Measurements from ENCODE around the gene HOXC9. TPM values are rescaled to one million over a fixed set of nuclear protein-coding genes. Genes with fewer than 3 reads are reported as not detected.
"Not testable (repeated sequence)": the region's sequence is repeated elsewhere in the genome, so short reads cannot be mapped to it uniquely, and the experiment has no call there.

Gene HOXC9
- polyA plus RNA-seq, 3 donors from 2014 or later: not detected

GRCh38 chr12:54041097-54041690 is 41.2 kb downstream of the HOXC9 start:
- no peak overlapping the region for H3K27ac Mint-ChIP-seq

GRCh38 chr12:54042033-54042432 is 42.1 kb downstream of the HOXC9 start:
- H3K4me3 Mint-ChIP-seq, H3K9me3 Mint-ChIP-seq, DNase-seq, H3K36me3 Mint-ChIP-seq, H3K27ac Mint-ChIP-seq, H3K4me1 Mint-ChIP-seq: not testable (repeated sequence)
- H3K27me3 Mint-ChIP-seq (ENCODE audit: low read depth in 3 of 3): peaks cover 32 to 43% (median 40%) of the 10 kb centered on the region in 3 donors

More at GRCh38 chr12:54041097-54041690, 41.2 kb downstream of the HOXC9 start:
- Mint-ChIP-seq H3K27me3 (ENCODE audit: low read depth in 3 of 3) (peaks cover 31 to 39% (median 35%) of the 10 kb centered on the region in 3 donors), H3K4me1 (peaks cover under 1 to 5% of the 10 kb centered on the region in 2 donors), H3K4me3 (no peak overlapping the region), H3K9me3 (no peaks in the 10 kb centered on the region), H3K36me3 (no peaks in the 10 kb centered on the region)
- DNase-seq: no peak

- H3K4me1 Mint-ChIP-seq: peaks cover 6 to 9% of the 10 kb centered on the region in 2 donors
- H3K36me3 Mint-ChIP-seq: no peaks in the 10 kb centered on the region
- H3K27me3 Mint-ChIP-seq (ENCODE audit: low read depth in 3 of 3): peaks cover 37 to 43% (median 38%) of the 10 kb centered on the region in 3 donors
- peaks cover 0 to under 1% (median 0%) of the 10 kb centered on the region in 6 donors for H3K9me3 Mint-ChIP-seq
- no peak overlapping the region for H3K27ac Mint-ChIP-seq
- DNase-seq: no peak
- H3K4me3 Mint-ChIP-seq: no peak overlapping the region
These were observed 43.3 kb downstream of the HOXC9 start for GRCh38 chr12:54042970-54043853.

- Mint-ChIP-seq H3K9me3 (peaks cover 0 to 4% (median 0%) of the 10 kb centered on the region in 6 donors), H3K27ac (no peak overlapping the region), H3K36me3 (peaks cover 0 to 2% (median 0%) of the 10 kb centered on the region in 3 donors), H3K27me3 (ENCODE audit: low read depth in 3 of 3) (peaks cover 40 to 52% (median 41%) of the 10 kb centered on the region in 3 donors), H3K4me1 (peaks cover 6 to 9% of the 10 kb centered on the region in 2 donors), H3K4me3 (no peak overlapping the region)
- DNase-seq: no peak
These were observed 44.6 kb downstream of the HOXC9 start for GRCh38 chr12:54044425-54045103.

- DNase-seq: no peak
- Mint-ChIP-seq H3K27me3 (ENCODE audit: low read depth in 3 of 3) (peaks cover 46 to 50% (median 47%) of the 10 kb centered on the region in 3 donors), H3K9me3 (peaks cover 0 to 4% (median 0%) of the 10 kb centered on the region in 6 donors), H3K36me3 (peaks cover 0 to 4% (median 0%) of the 10 kb centered on the region in 3 donors), H3K4me3 (no peak overlapping the region), H3K4me1 (peaks cover 15 to 16% of the 10 kb centered on the region in 2 donors), H3K27ac (no peak overlapping the region)
These were observed 45.4 kb downstream of the HOXC9 start for GRCh38 chr12:54045401-54045800.

GRCh38 chr12:54045868-54046521 is 46.0 kb downstream of the HOXC9 start:
- Mint-ChIP-seq H3K36me3 (peaks cover 0 to 4% (median 0%) of the 10 kb centered on the region in 3 donors), H3K27me3 (ENCODE audit: low read depth in 3 of 3) (peaks cover 48 to 54% (median 53%) of the 10 kb centered on the region in 3 donors), H3K27ac (no peak overlapping the region), H3K9me3 (peaks cover 0 to 4% (median 0%) of the 10 kb centered on the region in 6 donors), H3K4me1 (peaks cover 20% of the 10 kb centered on the region in 2 donors), H3K4me3 (no peak overlapping the region)
- no peak for DNase-seq

- Mint-ChIP-seq H3K27me3 (ENCODE audit: low read depth in 3 of 3) (peaks cover 46 to 58% (median 56%) of the 10 kb centered on the region in 3 donors), H3K4me3 (peak overlapping the region in 2 of 5 donors; percentile 21 to 30), H3K4me1 (peaks cover 26 to 28% of the 10 kb centered on the region in 2 donors), H3K9me3 (peaks cover 0 to 5% (median 0%) of the 10 kb centered on the region in 6 donors), H3K36me3 (peaks cover 0 to 4% (median 0%) of the 10 kb centered on the region in 3 donors), H3K27ac (no peak overlapping the region)
- DNase-seq: no peak
These were observed 46.8 kb downstream of the HOXC9 start for GRCh38 chr12:54046809-54047159.

GRCh38 chr12:54047160-54047963 is 47.4 kb downstream of the HOXC9 start:
- Mint-ChIP-seq H3K27me3 (ENCODE audit: low read depth in 3 of 3) (peaks cover 48 to 58% (median 56%) of the 10 kb centered on the region in 3 donors), H3K4me3 (peak overlapping the region in 2 of 5 donors; percentile 21 to 30), H3K4me1 (peaks cover 32 to 34% of the 10 kb centered on the region in 2 donors), H3K36me3 (peaks cover 0 to 4% (median 0%) of the 10 kb centered on the region in 3 donors), H3K9me3 (peaks cover 0 to 5% (median 0%) of the 10 kb centered on the region in 6 donors), H3K27ac (no peak overlapping the region)
- DNase-seq: no peak

- peaks cover 0 to 4% (median 0%) of the 10 kb centered on the region in 3 donors for H3K36me3 Mint-ChIP-seq
- no peak for DNase-seq
- H3K27me3 Mint-ChIP-seq (ENCODE audit: low read depth in 3 of 3): peaks cover 49 to 58% (median 56%) of the 10 kb centered on the region in 3 donors
- peaks cover 38 to 40% of the 10 kb centered on the region in 2 donors for H3K4me1 Mint-ChIP-seq
- peak overlapping the region in 1 of 5 donors; percentile 50 for H3K4me3 Mint-ChIP-seq
- H3K27ac Mint-ChIP-seq: no peak overlapping the region
- H3K9me3 Mint-ChIP-seq: peaks cover 0 to 5% (median 0%) of the 10 kb centered on the region in 6 donors
These were observed 48.0 kb downstream of the HOXC9 start for GRCh38 chr12:54047964-54048303.

- DNase-seq: no peak
- no peak overlapping the region for H3K4me3 Mint-ChIP-seq
- no peak overlapping the region for H3K27ac Mint-ChIP-seq
- peaks cover 41 to 46% of the 10 kb centered on the region in 2 donors for H3K4me1 Mint-ChIP-seq
- peaks cover 48 to 60% (median 57%) of the 10 kb centered on the region in 3 donors for H3K27me3 Mint-ChIP-seq (ENCODE audit: low read depth in 3 of 3)
- peaks cover 0 to 5% (median 0%) of the 10 kb centered on the region in 6 donors for H3K9me3 Mint-ChIP-seq
- H3K36me3 Mint-ChIP-seq: peaks cover 0 to 4% (median 0%) of the 10 kb centered on the region in 3 donors
These were observed 48.6 kb downstream of the HOXC9 start for GRCh38 chr12:54048406-54049093.

GRCh38 chr12:54049108-54049507 is 49.1 kb downstream of the HOXC9 start:
- H3K36me3 Mint-ChIP-seq: peaks cover 0 to 4% (median 0%) of the 10 kb centered on the region in 3 donors
- H3K27ac Mint-ChIP-seq: no peak overlapping the region
- peaks cover 42 to 50% of the 10 kb centered on the region in 2 donors for H3K4me1 Mint-ChIP-seq
- H3K4me3 Mint-ChIP-seq: no peak overlapping the region
- DNase-seq: no peak
- peaks cover 47 to 62% (median 55%) of the 10 kb centered on the region in 3 donors for H3K27me3 Mint-ChIP-seq (ENCODE audit: low read depth in 3 of 3)
- H3K9me3 Mint-ChIP-seq: peaks cover 0 to 5% (median 0%) of the 10 kb centered on the region in 6 donors

- no peak for DNase-seq
- Mint-ChIP-seq H3K9me3 (peaks cover 0 to 5% (median 0%) of the 10 kb centered on the region in 6 donors), H3K4me3 (peak overlapping the region in 4 of 5 donors; percentile 29 to 65 (median 53)), H3K4me1 (peaks cover 48 to 57% of the 10 kb centered on the region in 2 donors), H3K27me3 (ENCODE audit: low read depth in 3 of 3) (peaks cover 42 to 53% (median 47%) of the 10 kb centered on the region in 3 donors), H3K36me3 (peaks cover 0 to 4% (median 0%) of the 10 kb centered on the region in 3 donors), H3K27ac (no peak overlapping the region)
These were observed 50.5 kb downstream of the HOXC9 start for GRCh38 chr12:54050482-54050810.

Measured in immature natural killer cell (primary cell).